HFF-Myc (cell line): ENCODE data around the gene RXFP4.

Experiments
- DNase-seq: peaks from one replicate; pipeline ENCODE4 v3.0.0-alpha.2; 2011; ENCODE audit warnings: low read depth; ENCODE audit errors: extremely low read depth
- H3K4me3 ChIP-seq: replicated peaks from 2 replicates; pipeline ENCODE4 v1.5.1; 2011; ENCODE audit warnings: low read depth, mild to moderate bottlenecking, control low read depth, low read length
- CTCF ChIP-seq: IDR thresholded peaks from 2 replicates; pipeline ENCODE4 v1.5.1; 2012; ENCODE audit warnings: mild to moderate bottlenecking, low read depth, low read length, control low read depth; ENCODE audit errors: missing control alignments

Gene RXFP4

GRCh38 chr1:155912056-155912536 lies 29.3 kb upstream of the RXFP4 start:
- no peak overlapping the region for H3K4me3 ChIP-seq

GRCh38 chr1:155913969-155914757 lies 27.3 kb upstream of the RXFP4 start:
- no peak overlapping the region for H3K4me3 ChIP-seq
- peak; percentile 56 for DNase-seq
- no peak for TF ChIP-seq CTCF

More at GRCh38 chr1:155912056-155912536, 29.3 kb upstream of the RXFP4 start:
- DNase-seq, result no peak
- no peak for TF ChIP-seq CTCF

- no peak overlapping the region for H3K4me3 ChIP-seq
- TF ChIP-seq CTCF, result no peak
- DNase-seq, result no peak
Measured at GRCh38 chr1:155918660-155919059, 22.8 kb upstream of the RXFP4 start.

- H3K4me3 ChIP-seq, result no peak overlapping the region
- no peak for TF ChIP-seq CTCF
- no peak for DNase-seq
Measured at GRCh38 chr1:155919801-155920200, 21.6 kb upstream of the RXFP4 start.

GRCh38 chr1:155920717-155921116 lies 20.7 kb upstream of the RXFP4 start:
- TF ChIP-seq CTCF, result no peak
- no peak for DNase-seq
- H3K4me3 ChIP-seq, result no peak overlapping the region

- no peak for DNase-seq
- TF ChIP-seq CTCF, result no peak
Measured at GRCh38 chr1:155925506-155925905, 15.9 kb upstream of the RXFP4 start.

More at GRCh38 chr1:155925506-155925905, 15.9 kb upstream of the RXFP4 start:
- no peak overlapping the region for H3K4me3 ChIP-seq
